HuH-7 (cell line): ENCODE data around the gene ASB7.

Source experiments
- DNase-seq: peaks from one replicate; pipeline ENCODE4 v3.0.0; 2011; ENCODE audit warnings: low spot score

The ASB7 gene

DNA sequence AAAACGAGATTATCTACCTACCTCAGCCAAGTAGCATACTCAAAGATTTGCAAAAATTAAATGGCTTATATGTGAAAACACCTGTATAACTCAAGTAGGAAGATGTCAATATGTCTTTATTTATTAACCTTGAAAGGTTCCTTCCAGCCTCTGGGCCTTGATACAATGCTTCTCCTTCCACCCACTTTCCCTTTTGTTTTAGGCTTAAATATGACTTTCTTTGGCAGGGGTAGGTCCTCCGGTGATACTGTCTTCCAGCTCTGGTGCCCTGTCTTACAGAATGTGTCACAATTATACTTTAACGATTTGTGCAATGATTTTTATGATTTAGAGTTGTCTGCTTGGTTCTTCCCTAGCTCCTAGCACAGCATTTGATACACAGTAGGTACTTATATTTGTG is 4.5 kb upstream of the ASB7 start:
- DNase-seq: no peak

GRCh38 chr15:100598655-100599054 is 3.7 kb upstream of the ASB7 start:
- no peak for DNase-seq

DNA sequence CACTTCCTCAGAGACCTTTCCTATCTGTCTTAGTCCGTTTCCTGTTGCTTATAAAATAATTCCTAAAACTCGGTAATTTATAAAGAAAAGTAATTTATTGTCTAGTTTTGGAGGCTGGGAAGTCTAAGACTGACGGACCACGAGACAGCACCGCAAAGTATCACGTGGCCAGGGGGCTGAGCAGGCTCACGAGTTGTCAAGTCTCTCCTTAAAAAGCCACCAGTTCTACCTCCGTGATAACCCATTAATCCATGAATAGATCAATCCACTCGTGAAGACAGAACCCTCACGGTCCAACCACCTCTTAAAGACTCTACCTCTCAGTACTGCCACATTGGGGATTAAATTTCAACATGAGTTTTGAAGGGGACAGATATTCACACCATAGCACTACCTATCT is 1.2 kb upstream of the ASB7 start:
- no peak for DNase-seq

DNA sequence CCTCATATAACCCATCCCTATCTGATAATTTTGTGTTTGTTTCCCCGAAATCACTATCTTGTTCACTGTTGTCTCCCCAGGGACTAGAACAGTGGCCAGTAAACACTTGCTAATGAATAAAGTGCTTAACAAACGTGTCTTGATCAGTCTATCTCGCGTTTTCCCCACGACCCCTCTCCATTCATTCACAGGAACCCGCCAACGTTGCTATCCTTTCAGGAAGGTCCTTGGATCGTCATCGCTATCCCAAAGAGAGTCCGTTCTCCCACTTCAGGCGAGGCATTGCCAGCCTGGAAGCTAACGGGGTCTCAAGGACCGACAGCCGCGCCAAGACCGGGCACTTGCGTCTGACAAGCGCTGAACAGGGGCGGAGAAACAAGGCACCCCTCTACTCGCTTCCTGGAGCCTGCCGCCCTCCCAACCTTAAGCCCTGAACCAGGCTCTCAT is 749 bp upstream of the ASB7 start:
- DNase-seq: peak; percentile 12

GRCh38 chr15:100602823-100603393 is 519 bp downstream of the ASB7 start:
- no peak for DNase-seq

GRCh38 chr15:100612539-100612938 is 10.2 kb downstream of the ASB7 start:
- no peak for DNase-seq

DNA sequence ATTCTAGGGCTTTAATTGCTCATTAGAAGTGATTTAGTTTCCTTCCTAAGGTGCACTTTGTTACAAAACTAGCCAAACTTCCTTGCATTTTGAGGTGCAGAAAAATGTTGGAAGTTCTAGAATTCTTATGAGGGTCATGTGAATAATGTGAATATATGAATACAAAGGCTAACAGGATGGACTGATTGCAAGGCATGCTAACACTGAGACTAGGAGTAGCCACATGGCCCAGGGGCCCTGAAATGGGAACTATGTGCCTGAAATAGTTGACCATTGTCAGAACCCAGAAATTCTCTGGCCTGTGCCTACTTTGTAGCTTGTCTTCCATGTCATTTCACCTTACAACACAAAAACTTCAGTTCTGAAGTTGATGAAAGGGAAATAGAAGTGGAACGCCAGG is 10.8 kb downstream of the ASB7 start:
- no peak for DNase-seq

DNA sequence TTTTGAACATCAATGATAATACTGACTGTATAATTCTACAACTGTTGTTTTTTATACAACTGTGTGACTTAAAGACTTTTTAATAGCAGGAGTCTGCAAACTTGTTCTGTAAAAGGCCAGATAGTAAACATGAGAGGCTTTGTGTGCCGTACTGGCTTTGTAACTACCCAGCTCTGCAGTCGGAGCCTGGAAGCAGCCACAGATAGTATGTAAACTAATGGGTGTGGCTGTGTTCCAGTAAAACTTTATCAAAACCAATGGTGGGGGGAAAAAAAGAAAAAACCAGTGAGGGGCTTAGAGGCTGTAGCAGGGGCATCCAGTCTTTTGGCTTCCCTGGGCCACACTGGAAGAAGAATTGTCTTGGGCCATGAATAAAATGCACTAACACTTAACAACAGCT is 11.9 kb downstream of the ASB7 start:
- no peak for DNase-seq

- DNase-seq: no peak
Observed at GRCh38 chr15:100614918-100615317, 12.5 kb downstream of the ASB7 start.

- no peak for DNase-seq
Observed at GRCh38 chr15:100615801-100616200, 13.4 kb downstream of the ASB7 start.

DNA sequence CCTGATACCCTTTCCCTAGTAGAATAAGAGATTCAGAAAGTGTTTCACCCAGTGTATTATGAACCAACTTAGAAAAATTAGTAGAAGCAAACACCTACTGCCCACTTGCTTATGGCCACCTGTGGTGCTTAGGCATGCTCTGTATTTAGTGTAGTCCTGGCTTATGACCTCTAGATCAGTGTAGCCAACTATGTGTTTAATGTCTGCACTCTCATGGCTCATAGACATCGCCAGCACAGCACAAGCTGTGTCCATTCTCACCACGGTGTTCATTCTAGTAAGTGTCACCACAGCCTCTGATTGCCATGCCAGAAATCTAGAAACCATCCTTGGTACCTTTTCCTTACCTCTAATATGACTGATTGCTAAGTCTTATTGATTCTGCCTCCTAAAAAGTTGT is 14.3 kb downstream of the ASB7 start:
- DNase-seq: no peak

- DNase-seq: no peak
Observed at GRCh38 chr15:100623301-100623700, 20.9 kb downstream of the ASB7 start.

- DNase-seq: peak; percentile 56
Observed at GRCh38 chr15:100627789-100628395, 25.5 kb downstream of the ASB7 start.

DNA sequence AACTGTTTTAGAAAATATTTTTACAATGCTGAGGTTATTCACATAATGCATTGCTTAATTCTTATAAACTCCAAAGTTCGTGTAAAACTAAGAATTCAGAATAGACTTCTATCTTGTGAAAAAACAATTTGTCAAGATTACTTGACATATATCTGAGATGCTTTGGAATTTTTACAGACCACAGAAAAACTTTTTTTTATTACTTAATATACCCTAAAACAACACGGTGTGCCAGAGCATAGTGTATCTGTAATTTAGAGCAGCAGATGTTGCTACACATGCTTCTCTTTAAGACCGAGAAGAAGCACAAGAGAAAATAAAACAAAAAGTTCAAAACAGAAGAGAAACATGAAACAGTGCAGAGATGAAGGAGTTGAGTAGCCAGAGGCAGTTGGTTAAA is 26.4 kb downstream of the ASB7 start:
- DNase-seq: no peak

- no peak for DNase-seq
Observed at GRCh38 chr15:100631831-100632230, 29.4 kb downstream of the ASB7 start.

DNA sequence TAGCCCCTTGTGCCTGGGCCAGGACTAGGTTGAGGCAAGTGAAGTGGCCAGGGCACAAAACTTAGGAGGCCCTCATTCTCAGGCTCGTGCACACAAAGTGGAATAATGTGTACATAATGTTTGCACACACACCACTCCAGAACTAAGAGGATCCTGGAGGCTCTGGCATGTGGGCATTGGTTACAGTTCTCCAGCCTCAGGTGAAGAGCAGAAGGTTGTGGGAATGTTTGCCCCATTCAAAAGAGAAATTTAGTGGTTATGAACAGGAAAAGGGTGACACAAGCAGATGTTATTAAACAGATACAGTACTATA is 31.3 kb downstream of the ASB7 start:
- DNase-seq: no peak

DNA sequence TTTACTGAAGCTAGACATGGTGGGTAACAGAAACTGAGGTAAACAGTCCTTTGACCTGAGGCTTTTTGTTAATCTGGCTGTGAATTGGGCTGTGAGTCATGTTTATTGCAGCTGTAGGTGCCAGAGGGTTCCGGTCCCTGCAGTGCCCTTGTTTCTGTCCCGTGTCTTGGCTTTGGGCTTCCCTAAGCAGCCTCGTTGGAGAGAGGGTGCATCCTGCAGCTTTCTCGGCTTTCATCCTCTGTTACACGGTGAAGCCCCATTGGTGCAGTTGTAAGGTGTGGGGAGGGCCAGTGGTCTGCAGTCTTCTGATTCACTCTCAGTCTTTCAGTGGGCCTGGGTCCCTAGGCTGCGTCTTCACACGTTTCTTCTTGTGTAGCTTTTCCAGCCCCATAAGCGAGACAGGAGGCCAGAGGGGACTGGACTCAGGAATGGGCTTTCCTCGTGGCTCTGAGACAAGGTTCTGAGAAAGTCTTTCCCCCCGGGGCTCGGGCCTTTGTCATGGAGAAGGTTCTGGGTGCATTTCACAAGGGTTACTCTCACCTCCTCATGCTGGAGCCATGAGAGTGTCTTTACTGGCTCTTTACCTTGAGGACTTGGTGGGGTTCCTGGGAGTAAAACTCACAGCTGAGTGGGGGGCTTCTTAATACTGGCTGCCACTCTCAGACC is 33.1 kb downstream of the ASB7 start:
- DNase-seq: no peak

GRCh38 chr15:100638177-100638730 is 35.9 kb downstream of the ASB7 start:
- no peak for DNase-seq

DNA sequence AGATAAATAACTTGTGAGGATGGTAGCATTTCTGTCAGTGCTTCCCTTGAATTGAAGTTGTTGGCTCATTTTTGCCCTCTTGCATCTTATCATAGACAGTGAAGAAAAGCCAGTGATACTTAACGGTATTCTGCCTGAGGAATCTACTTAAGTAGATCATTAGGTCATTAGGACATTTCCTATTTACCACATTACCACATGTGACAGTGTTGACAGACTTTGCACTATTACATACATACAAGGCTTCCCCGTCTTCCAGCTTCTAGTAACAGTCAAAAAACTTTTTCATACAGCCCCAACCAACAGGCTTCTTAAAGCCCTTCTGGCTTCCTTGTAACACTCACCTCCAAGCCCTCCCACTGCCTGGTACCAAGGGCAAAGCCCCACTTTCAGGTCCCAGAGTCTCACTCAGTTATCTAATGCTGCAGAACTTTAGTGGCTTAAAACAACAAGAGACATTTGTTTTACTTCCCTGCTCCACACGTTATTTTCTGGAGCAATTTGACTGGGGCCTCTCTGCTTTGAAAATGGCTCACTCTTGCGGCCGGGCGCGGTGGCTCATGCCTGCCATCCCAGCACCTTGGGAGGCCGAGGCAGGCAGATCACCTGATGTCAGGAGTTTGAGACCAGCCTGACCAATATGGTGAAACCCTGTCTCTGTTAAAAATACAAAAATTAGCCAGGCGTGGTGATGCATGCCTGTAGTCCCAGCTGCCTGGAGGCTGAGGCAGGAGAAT is 40.0 kb downstream of the ASB7 start:
- no peak for DNase-seq

GRCh38 chr15:100642950-100643338 is 40.6 kb downstream of the ASB7 start:
- no peak for DNase-seq

DNA sequence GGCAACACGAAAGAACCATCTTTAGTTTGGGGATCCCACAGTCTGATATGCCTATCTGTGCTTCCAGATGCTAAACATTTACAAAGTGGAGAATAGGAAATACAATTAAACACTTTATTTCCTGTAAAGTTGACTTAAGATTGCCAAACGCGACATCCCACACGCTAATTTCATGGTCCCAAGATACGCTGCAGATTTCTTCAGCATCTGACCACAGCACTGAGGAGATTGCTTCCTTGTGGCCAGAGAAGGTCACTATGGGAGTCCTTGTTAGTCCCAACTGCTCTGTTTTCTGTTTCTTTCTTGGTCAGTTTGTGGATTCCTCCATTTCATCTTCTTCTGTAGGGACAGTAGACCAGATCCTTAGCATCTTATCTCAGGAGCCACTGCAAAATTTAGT is 43.3 kb downstream of the ASB7 start:
- DNase-seq: no peak

DNA sequence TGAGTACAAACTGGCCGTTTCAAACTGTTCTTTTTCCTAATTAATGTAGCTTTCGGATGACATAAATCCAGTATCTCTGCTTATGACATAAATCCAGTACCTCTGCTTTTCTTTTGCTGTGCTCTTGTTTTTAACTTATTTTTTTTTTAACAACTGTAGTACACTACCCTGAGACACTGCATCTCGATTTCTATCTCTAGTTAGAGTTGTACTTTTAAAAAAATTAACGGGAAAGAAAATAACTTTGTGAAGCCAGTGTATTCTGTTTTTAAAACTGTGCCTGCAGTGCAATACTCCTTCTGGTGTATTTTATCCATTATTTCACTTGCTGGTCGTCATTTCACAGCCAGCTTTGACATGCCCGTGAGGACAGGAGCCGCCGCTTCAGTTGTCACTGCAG is 46.6 kb downstream of the ASB7 start:
- DNase-seq: no peak

- DNase-seq: peak; percentile 20
Observed at GRCh38 chr15:100650685-100651084, 48.3 kb downstream of the ASB7 start.
